C4-2B (cell line): ENCODE measurements around the gene CT47A1.

ENCODE experiments used
- CTCF ChIP-seq: fragments of 450-650 bp; conservative IDR thresholded peaks from 2 replicates; pipeline ENCODE4 v1.5.1; 2017; ENCODE audit warnings: mild to moderate bottlenecking
- ZFX ChIP-seq: fragments of 450-650 bp; IDR thresholded peaks from 2 replicates; pipeline ENCODE4 v1.6.1; 2017

GRCh38 chrX:121032531-121032930 is 47.0 kb upstream of the CT47A1 start:
- TF ChIP-seq CTCF (no peak), ZFX (no peak)
